Right renal cortex interstitium (tissue), 3 donors: ENCODE results near the gene CCNA2. TPM values are rescaled to one million over a fixed set of nuclear protein-coding genes. Genes with fewer than 3 reads are reported as not detected.

Experiments used
- DNase-seq, 3 donors: peaks; one replicate each; pipeline ENCODE4 v3.0.0-alpha.2; 2013; ENCODE audit warnings: low read depth in 3 of 3, low spot score in 2 of 3
- polyA plus RNA-seq, 3 donors: library from polyadenylated mRNA; unstranded; fragments of 120-200 nt; gene quantifications; one replicate each; pipeline ENCODE4 v1.2.1, GENCODE V29; 2013; ENCODE audit not compliant: insufficient read length in 3 of 3

The CCNA2 gene
- polyA plus RNA-seq = 10 to 100 TPM; 33.6 to 39.2 (median 37.4) TPM

- peak; percentile 88 to 93 (median 89) for DNase-seq
Measured at GRCh38 chr4:121823505-121824170, at the start of gene CCNA2. Gene CCNA2 (minus strand): TSS chr4:121823883. CDS start chr4:121823628, 255 bp downstream.

GRCh38 chr4:121869841-121870822, 46.4 kb upstream of the CCNA2 start, which contains the start of gene BBS7:
Gene BBS7 (minus strand): TSS chr4:121870474. CDS start chr4:121870313, 161 bp downstream.
- peak; percentile 91 to 97 (median 96) for DNase-seq

GRCh38 chr4:121863799-121864198, 40.1 kb upstream of the CCNA2 start:
- no peak for DNase-seq

GRCh38 chr4:121861426-121861825, 37.7 kb upstream of the CCNA2 start:
- no peak for DNase-seq

GRCh38 chr4:121860121-121860520, 36.4 kb upstream of the CCNA2 start:
- DNase-seq = no peak

- no peak for DNase-seq
Measured at GRCh38 chr4:121851354-121851753, 27.7 kb upstream of the CCNA2 start.

- DNase-seq = no peak
Measured at GRCh38 chr4:121846662-121847061, 23.0 kb upstream of the CCNA2 start.

- no peak for DNase-seq
Measured at GRCh38 chr4:121842862-121843261, 19.2 kb upstream of the CCNA2 start.

GRCh38 chr4:121838136-121838535, 14.5 kb upstream of the CCNA2 start:
- DNase-seq = no peak

- no peak for DNase-seq
Measured at GRCh38 chr4:121829511-121829910, 5.8 kb upstream of the CCNA2 start.

GRCh38 chr4:121827853-121828252, 4.2 kb upstream of the CCNA2 start:
- DNase-seq = no peak

GRCh38 chr4:121824950-121825349, 1.3 kb upstream of the CCNA2 start:
- no peak for DNase-seq

- DNase-seq = no peak
Measured at GRCh38 chr4:121824171-121824527, 466 bp upstream of the CCNA2 start.

- DNase-seq = no peak
Measured at GRCh38 chr4:121822796-121823504, 733 bp downstream of the CCNA2 start.

GRCh38 chr4:121822047-121822446, 1.6 kb downstream of the CCNA2 start:
- DNase-seq = no peak

- DNase-seq = no peak
Measured at GRCh38 chr4:121819216-121819965, 4.3 kb downstream of the CCNA2 start.

- DNase-seq = no peak
Measured at GRCh38 chr4:121818215-121818614, 5.5 kb downstream of the CCNA2 start.

- DNase-seq = no peak
Measured at GRCh38 chr4:121817701-121818100, 6.0 kb downstream of the CCNA2 start.

- DNase-seq = no peak
Measured at GRCh38 chr4:121817006-121817405, 6.7 kb downstream of the CCNA2 start.

- no peak for DNase-seq
Measured at GRCh38 chr4:121814756-121815155, 8.9 kb downstream of the CCNA2 start.
